Transverse colon (tissue), 4 donors: ENCODE data around the gene MBTPS1. TPM values are rescaled to one million over a fixed set of nuclear protein-coding genes. Genes with fewer than 3 reads are reported as not detected.
A peak's percentile ranks its signal among the peaks of the same experiment; 100 is the strongest.

Source experiments
- DNase-seq: peaks from one replicate; pipeline ENCODE4 v3.0.0-alpha.2; 2019
- H3K27ac ChIP-seq, 4 donors: fragments of 200-600 bp; sonication (generic); 2 replicates each; pipeline ENCODE4 v1.5.1; 2016 to 2018; ENCODE audit warnings: inconsistent platforms in 4 of 4
- H3K27me3 ChIP-seq: fragments of 200-600 bp; sonication (generic); 2 replicates; pipeline ENCODE4 v1.5.1; 2017; ENCODE audit warnings: inconsistent platforms
- H3K36me3 ChIP-seq, 4 donors: fragments of 200-600 bp; sonication (generic); 2 replicates each; pipeline ENCODE4 v1.5.1; 2017 to 2019; ENCODE audit warnings: inconsistent platforms in 4 of 4
- H3K4me1 ChIP-seq, 4 donors: fragments of 200-600 bp; sonication (generic); 2 replicates each; pipeline ENCODE4 v1.5.1; 2017 to 2020; ENCODE audit warnings: inconsistent platforms in 4 of 4
- H3K4me3 ChIP-seq, 4 donors: fragments of 200-600 bp; sonication (generic); 1 replicate in 1 of 4; 2 replicates in 3 of 4; pipeline versions ENCODE4 v1.5.1 to v1.6.1; 2017 to 2019; ENCODE audit warnings: inconsistent platforms in 4 of 4
- H3K9me3 ChIP-seq, 2 donors: fragments of 200-600 bp; sonication (generic); 2 replicates each; pipeline ENCODE4 v1.5.1; 2017 to 2019; ENCODE audit warnings: inconsistent platforms in 2 of 2
- EP300 ChIP-seq: sonication (generic); formaldehyde crosslinking; IDR thresholded peaks from one replicate; pipeline ENCODE4 v1.6.1; 2017; ENCODE audit warnings: antibody characterized with exemption, low read depth
- POLR2A ChIP-seq: fragments of 450-650 bp; IDR thresholded peaks from one replicate; pipeline ENCODE4 v1.6.1; 2016; ENCODE audit warnings: antibody characterized with exemption, mild to moderate bottlenecking, moderate library complexity
- POLR2AphosphoS5 ChIP-seq, 3 donors: sonication (generic); formaldehyde crosslinking; IDR thresholded peaks; one replicate each; pipeline ENCODE4 v1.6.1; 2016; ENCODE audit warnings: antibody characterized with exemption in 3 of 3
- WGBS, 2 donors: methylation state at CpG; one replicate each; pipeline ENCODE4 v1.1.5; 2018; ENCODE audit warnings: low coverage in 1 of 2; 5-methylcytosine and 5-hydroxymethylcytosine counted together
- in situ Hi-C, 4 donors: fragments of 200-750 bp; cut with MboI; loops; one replicate each; pipeline versions ENCODE4 v1.15.0 to v1.15.1; 2017; ENCODE audit warnings: low sequenced_read_pairs in 3 of 4, low pct_ligation_motif_present in 1 of 4, low pct_unique_long_range_greater_than_20kb in 1 of 4
- intact Hi-C: fragments of 100-400 bp; cut with DNase I; formaldehyde crosslinking; loops from one replicate; pipeline ENCODE4 v1.15.1; 2023; ENCODE audit warnings: low total_unique reads
- total RNA-seq, 4 donors: library from RNA; depleted of rRNA; stranded (reverse); fragments of >200 nt; gene quantifications; one replicate each; pipeline ENCODE4 v1.1.0, GENCODE V29; 2016
- TF ChIP-seq, protein P1 (sequence below), 5 experiments: fragments of 200-600 bp in 3 of 5; fragments of 450-650 bp in 2 of 5; sonication (generic) in 3 of 5; IDR thresholded peaks; 1 replicate in 2 of 5; 2 replicates in 3 of 5; pipeline ENCODE4 v1.5.1; 2016 to 2017; ENCODE audit warnings: antibody characterized with exemption in 5 of 5, inconsistent platforms in 3 of 5, mild to moderate bottlenecking in 2 of 5, moderate library complexity in 1 of 5

The MBTPS1 gene
- total RNA-seq, 4 donors from 2014 or later: 53.7 to 110 (median 97.0) TPM

DNA sequence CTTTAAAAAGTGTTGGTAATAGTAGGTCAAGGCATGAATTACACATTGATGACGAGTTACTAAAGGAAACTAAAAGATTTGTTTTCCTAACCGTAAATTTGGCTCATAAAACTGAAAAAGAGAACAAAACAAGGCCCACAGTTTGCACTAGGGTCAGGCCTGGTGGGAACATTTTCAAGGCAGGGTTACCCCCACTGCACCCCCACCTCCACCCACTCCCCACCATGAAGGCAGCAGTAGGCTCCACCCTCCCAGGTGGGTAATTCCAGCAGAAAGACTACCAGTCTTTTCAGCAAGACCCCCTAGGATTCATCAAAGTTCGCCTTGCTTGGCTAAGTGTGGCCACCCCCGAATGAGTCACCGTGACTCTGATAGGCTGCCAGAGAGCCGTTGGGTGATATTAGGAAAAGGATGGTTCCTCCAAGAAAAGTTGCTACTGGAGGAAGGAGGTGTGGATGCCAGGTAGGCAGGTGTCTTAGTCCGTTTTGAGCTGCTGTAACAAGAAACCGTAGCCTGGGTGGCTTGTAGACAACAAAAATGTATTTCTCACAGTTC is 37.0 kb upstream of the MBTPS1 start:
- intact Hi-C loops (no loop called here), in situ Hi-C loops (no loop called here)
- H3K27ac ChIP-seq: no peak overlapping the region
- TF ChIP-seq, protein P1, sequence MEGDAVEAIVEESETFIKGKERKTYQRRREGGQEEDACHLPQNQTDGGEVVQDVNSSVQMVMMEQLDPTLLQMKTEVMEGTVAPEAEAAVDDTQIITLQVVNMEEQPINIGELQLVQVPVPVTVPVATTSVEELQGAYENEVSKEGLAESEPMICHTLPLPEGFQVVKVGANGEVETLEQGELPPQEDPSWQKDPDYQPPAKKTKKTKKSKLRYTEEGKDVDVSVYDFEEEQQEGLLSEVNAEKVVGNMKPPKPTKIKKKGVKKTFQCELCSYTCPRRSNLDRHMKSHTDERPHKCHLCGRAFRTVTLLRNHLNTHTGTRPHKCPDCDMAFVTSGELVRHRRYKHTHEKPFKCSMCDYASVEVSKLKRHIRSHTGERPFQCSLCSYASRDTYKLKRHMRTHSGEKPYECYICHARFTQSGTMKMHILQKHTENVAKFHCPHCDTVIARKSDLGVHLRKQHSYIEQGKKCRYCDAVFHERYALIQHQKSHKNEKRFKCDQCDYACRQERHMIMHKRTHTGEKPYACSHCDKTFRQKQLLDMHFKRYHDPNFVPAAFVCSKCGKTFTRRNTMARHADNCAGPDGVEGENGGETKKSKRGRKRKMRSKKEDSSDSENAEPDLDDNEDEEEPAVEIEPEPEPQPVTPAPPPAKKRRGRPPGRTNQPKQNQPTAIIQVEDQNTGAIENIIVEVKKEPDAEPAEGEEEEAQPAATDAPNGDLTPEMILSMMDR (IDR thresholded peaks at IDR 0.05): no peak
- TF ChIP-seq POLR2A (no peak), EP300 (no peak), POLR2AphosphoS5 (IDR thresholded peaks at IDR 0.05) (no peak)
- H3K9me3 ChIP-seq: no peaks in the 10 kb centered on the region
- no peak for DNase-seq
- H3K27me3 ChIP-seq: peaks cover 13% of the 10 kb centered on the region
- H3K36me3 ChIP-seq: no peaks in the 10 kb centered on the region
- no peak overlapping the region for H3K4me3 ChIP-seq
- H3K4me1 ChIP-seq: no peaks in the 10 kb centered on the region
- WGBS, 2 donors: 58 to 62% methylated on average over 2 to 8 of the region's 8 CpGs

DNA sequence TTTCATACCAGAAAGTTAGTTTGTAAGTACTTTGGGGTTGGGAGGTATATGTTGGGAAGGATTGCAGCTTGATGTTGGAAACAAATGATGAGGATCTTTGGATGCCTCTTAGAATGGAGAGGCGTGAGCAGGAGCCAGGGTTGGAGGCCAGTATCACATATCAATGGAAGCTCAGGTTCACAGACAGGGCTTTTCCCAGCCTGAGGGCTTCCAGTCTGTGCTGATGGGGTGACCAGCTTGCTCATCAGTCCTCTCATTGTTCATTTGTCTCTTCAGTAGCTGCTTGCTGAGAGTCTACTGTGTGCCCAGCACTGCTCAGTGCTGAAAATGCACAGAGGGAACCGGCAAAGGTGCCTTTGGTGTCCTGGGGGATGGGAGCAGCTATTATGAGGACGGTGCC is 34.2 kb upstream of the MBTPS1 start:
- intact Hi-C loops (no loop called here), in situ Hi-C loops (no loop called here)
- Histone ChIP-seq H3K4me1 (no peaks in the 10 kb centered on the region), H3K36me3 (no peaks in the 10 kb centered on the region), H3K27me3 (no peaks in the 10 kb centered on the region), H3K27ac (no peak overlapping the region), H3K9me3 (no peaks in the 10 kb centered on the region), H3K4me3 (no peak overlapping the region)
- DNase-seq: no peak
- WGBS, 2 donors: 84 to 100% methylated on average over 1 to 3 of the region's 3 CpGs
- TF ChIP-seq POLR2AphosphoS5 (IDR thresholded peaks at IDR 0.05): no peak
- TF ChIP-seq EP300: no peak
- no peak for TF ChIP-seq POLR2A
- TF ChIP-seq, protein P1 (IDR thresholded peaks at IDR 0.05): no peak

DNA sequence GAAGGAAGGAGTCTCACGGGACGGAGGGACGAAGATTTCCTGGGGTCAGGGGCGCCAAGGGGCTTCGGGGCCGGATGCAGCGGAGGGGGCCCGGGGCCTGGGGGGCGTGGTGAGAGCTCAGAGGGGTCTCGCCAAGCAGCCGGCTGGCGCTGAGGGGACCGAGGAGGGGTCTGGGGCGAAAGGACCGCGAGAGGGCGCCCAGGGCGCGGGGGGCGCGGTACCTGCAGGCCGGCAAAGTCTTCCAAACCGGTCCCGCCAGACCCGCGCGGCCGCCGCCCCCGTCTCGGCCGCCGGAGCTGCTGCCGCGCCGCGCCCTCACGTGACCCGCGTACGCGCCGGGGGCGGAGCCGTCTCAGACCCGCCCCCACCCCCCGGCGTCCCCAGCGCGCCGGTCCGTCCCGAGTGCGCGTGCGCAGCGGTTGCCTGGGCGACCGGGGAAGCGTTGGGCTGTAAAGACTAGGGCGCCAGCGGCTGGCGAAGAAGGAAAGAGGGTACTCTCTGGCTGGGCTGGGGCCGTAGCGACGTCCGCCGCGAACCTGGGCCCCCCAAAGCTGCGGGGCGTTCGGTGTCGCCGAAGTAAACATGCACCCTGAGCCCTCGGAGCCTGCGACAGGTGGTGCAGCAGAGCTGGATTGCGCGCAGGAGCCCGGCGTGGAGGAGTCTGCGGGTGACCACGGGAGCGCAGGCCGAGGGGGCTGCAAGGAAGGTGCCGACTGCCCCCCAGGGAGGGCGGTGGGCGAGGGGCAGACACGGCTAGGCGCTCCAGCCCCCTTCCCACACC is 28.3 kb upstream of the MBTPS1 start, which contains the start of the genes DNAAF1 and HSDL1:
Gene DNAAF1, plus strand, starts transcription at position 450 of the 781 bp plus-strand sequence. Its CDS starts 133 bp downstream, at position 583.
Gene HSDL1, minus strand, starts transcription at position 319 of the 781 bp plus-strand sequence. CDS start 13,856 bp downstream, outside the sequence.
- in situ Hi-C loops: no loop called here
- no peaks in the 10 kb centered on the region for H3K27me3 ChIP-seq
- H3K9me3 ChIP-seq: no peaks in the 10 kb centered on the region
- H3K4me3 ChIP-seq: peak within 1 kb of the TSS; percentile 91 to 99 (median 98)
- intact Hi-C loops: no loop called here
- peak in 1 of 3 donors; percentile 46 for TF ChIP-seq POLR2AphosphoS5 (IDR thresholded peaks at IDR 0.05)
- no peak for TF ChIP-seq EP300
- no peaks in the 10 kb centered on the region for H3K36me3 ChIP-seq
- DNase-seq: peak; percentile 94
- peaks cover 3 to 14% (median 12%) of the 10 kb centered on the region in 4 donors for H3K4me1 ChIP-seq
- H3K27ac ChIP-seq: peak within 1 kb of the TSS; percentile 81 to 89 (median 86)
- 0 to 2% methylated on average over 1 to 64 of the region's 89 CpGs for WGBS, 2 donors

DNA sequence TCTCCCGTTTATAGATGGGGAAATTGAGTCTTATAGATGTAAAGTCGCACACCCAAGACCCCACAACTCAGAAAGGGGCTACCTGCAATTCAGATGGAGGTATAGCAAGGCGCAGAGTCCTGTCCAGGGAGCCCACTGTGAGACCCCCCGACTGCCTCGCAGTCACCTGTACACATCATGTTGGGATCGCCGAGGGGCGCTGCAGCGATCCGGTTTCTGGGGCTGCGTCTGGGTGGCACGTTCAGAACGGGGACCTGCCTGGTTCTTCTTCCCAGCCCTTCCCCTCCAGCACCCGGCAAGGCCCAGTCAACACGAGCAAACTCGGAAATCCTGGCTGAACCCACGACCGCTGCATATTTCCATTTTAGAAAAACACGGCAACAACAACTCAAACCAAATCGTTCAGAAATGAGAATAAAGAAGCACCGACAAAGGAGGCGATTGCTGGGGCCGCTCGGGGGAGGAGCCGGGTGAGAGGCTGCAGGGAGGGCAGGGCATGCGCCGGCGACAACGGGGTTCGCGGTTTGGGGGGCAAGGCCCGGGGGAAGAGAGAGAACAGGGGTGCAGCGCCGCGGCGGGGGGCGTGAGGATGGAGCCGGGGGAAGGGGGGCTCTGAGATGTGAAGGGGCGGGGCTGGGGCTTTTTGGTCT is 27.6 kb upstream of the MBTPS1 start:
- in situ Hi-C loops: no loop called here
- peak; percentile 33 for DNase-seq
- Histone ChIP-seq H3K4me3 (peak overlapping the region; percentile 91 to 99 (median 98)), H3K4me1 (peaks cover 3 to 14% (median 12%) of the 10 kb centered on the region in 4 donors), H3K27ac (peak overlapping the region; percentile 81 to 89 (median 86)), H3K9me3 (no peaks in the 10 kb centered on the region), H3K36me3 (no peaks in the 10 kb centered on the region), H3K27me3 (no peaks in the 10 kb centered on the region)
- TF ChIP-seq EP300: no peak
- TF ChIP-seq POLR2A: no peak
- TF ChIP-seq, protein P1 (IDR thresholded peaks at IDR 0.05): no peak
- WGBS, 2 donors: 1 to 20% methylated on average over 1 to 38 of the region's 39 CpGs
- intact Hi-C loops: no loop called here
